Sigmoid colon (tissue), 7 donors: Measurements from ENCODE around the gene TAOK2. TPM values are rescaled to one million over a fixed set of nuclear protein-coding genes. Genes with fewer than 3 reads are reported as not detected.

Experiments
- DNase-seq: peaks from one replicate; pipeline ENCODE4 v3.0.0-alpha.2; 2019
- H3K27ac ChIP-seq, 4 donors: fragments of 200-600 bp; sonication (generic); one replicate each; pipeline ENCODE4 v1.5.1; 2016 to 2019; ENCODE audit warnings: mild to moderate bottlenecking in 1 of 4
- H3K27me3 ChIP-seq, 3 donors: fragments of 200-600 bp; sonication (generic); one replicate each; pipeline ENCODE4 v1.5.1; 2019; ENCODE audit warnings: mild to moderate bottlenecking in 1 of 3
- H3K36me3 ChIP-seq, 4 donors: fragments of 200-600 bp; sonication (generic); one replicate each; pipeline ENCODE4 v1.5.1; 2016 to 2019
- H3K4me1 ChIP-seq, 4 donors: fragments of 200-600 bp; sonication (generic); one replicate each; pipeline ENCODE4 v1.5.1; 2017 to 2019
- H3K4me3 ChIP-seq, 4 donors: fragments of 200-600 bp; sonication (generic); one replicate each; pipeline ENCODE4 v1.5.1; 2017 to 2019; ENCODE audit warnings: mild to moderate bottlenecking in 2 of 4, moderate library complexity in 1 of 4
- H3K9me3 ChIP-seq, 4 donors: fragments of 200-600 bp in 3 of 4; sonication (generic) in 3 of 4; one replicate each; pipeline versions ENCODE4 v1.5.1 to v1.6.1; 2013 to 2019
- CTCF ChIP-seq, 4 experiments: fragments of 450-650 bp in 3 of 4; fragments of 200-600 bp in 1 of 4; IDR thresholded peaks; one replicate each; pipeline ENCODE4 v1.5.1; 2016 to 2019; ENCODE audit warnings: antibody characterized with exemption in 4 of 4, mild to moderate bottlenecking in 3 of 4, moderate library complexity in 2 of 4
- EP300 ChIP-seq, 4 donors: sonication (generic); formaldehyde crosslinking; IDR thresholded peaks; one replicate each; pipeline ENCODE4 v1.6.1; 2017; ENCODE audit warnings: antibody characterized with exemption in 4 of 4
- POLR2A ChIP-seq, 2 donors: fragments of 450-650 bp; IDR thresholded peaks; one replicate each; pipeline ENCODE4 v1.6.1; 2016; ENCODE audit warnings: antibody characterized with exemption in 2 of 2, mild to moderate bottlenecking in 2 of 2, moderate library complexity in 2 of 2
- POLR2AphosphoS5 ChIP-seq, 4 donors: sonication (generic); formaldehyde crosslinking; IDR thresholded peaks; one replicate each; pipeline ENCODE4 v1.6.1; 2017; ENCODE audit warnings: antibody characterized with exemption in 4 of 4
- whole genome bisulfite sequencing, 2 donors: extraction: QIAGEN DNeasy Blood & Tissue Kit; methylation state at CpG; one replicate each; pipeline ENCODE4 v1.1.7; 2013; 5-methylcytosine and 5-hydroxymethylcytosine counted together
- intact Hi-C: fragments of 100-400 bp; cut with DNase I; formaldehyde crosslinking; loops from one replicate; pipeline ENCODE4 v1.15.1; 2023
- polyA plus RNA-seq, 3 donors: library from polyadenylated mRNA; stranded (reverse); fragments of 200-250 nt; gene quantifications; one replicate each; pipeline ENCODE4 v1.2.3, GENCODE V29; 2013
- total RNA-seq, 4 donors: library from RNA; depleted of rRNA; stranded (reverse); fragments of >200 nt; gene quantifications; one replicate each; pipeline ENCODE4 v1.1.0, GENCODE V29; 2016
- donor health status: healthy with polysubstance abuse.
- donor health status: Bipolar disorder and iron deficiency.
- donor health status: healthy.

The TAOK2 gene
- total and polyA plus RNA-seq, 7 donors, result 9.0 to 42.2 (median 28.2) TPM

- H3K36me3 ChIP-seq, result no peaks in the 10 kb centered on the region
- H3K27me3 ChIP-seq, result no peaks in the 10 kb centered on the region
- peaks cover 0 to 16% (median 5%) of the 10 kb centered on the region in 4 donors for H3K4me1 ChIP-seq
- no peak overlapping the region for H3K27ac ChIP-seq
- intact Hi-C loops, result no loop called here
- TF ChIP-seq CTCF (IDR thresholded peaks at IDR 0.05) (no peak), POLR2A (IDR thresholded peaks at IDR 0.05) (no peak), EP300 (IDR thresholded peaks at IDR 0.05) (no peak), POLR2AphosphoS5 (IDR thresholded peaks at IDR 0.05) (no peak)
- no peak for DNase-seq
- H3K9me3 ChIP-seq, result no peaks in the 10 kb centered on the region
- H3K4me3 ChIP-seq, result no peak overlapping the region
- WGBS, 2 donors, result 84 to 90% methylated on average over 2 of the region's 2 CpGs
Measured at GRCh38 chr16:29947897-29948296, 25.8 kb upstream of the TAOK2 start.

GRCh38 chr16:29950806-29951461 is 22.7 kb upstream of the TAOK2 start:
- Histone ChIP-seq H3K9me3 (no peaks in the 10 kb centered on the region), H3K27ac (no peak overlapping the region), H3K27me3 (no peaks in the 10 kb centered on the region), H3K4me3 (no peak overlapping the region), H3K36me3 (no peaks in the 10 kb centered on the region), H3K4me1 (no peaks in the 10 kb centered on the region)
- intact Hi-C loops, result no loop called here
- no peak for DNase-seq
- no peak for TF ChIP-seq POLR2A (IDR thresholded peaks at IDR 0.05)
- no peak for TF ChIP-seq POLR2AphosphoS5 (IDR thresholded peaks at IDR 0.05)
- no peak for TF ChIP-seq EP300 (IDR thresholded peaks at IDR 0.05)
- TF ChIP-seq CTCF (IDR thresholded peaks at IDR 0.05), result no peak
- 94 to 95% methylated on average over 4 of the region's 4 CpGs for WGBS, 2 donors

GRCh38 chr16:29951625-29952365 is 21.9 kb upstream of the TAOK2 start:
- H3K27me3 ChIP-seq, result no peaks in the 10 kb centered on the region
- no peaks in the 10 kb centered on the region for H3K36me3 ChIP-seq
- 85 to 91% methylated on average over 8 of the region's 8 CpGs for WGBS, 2 donors
- intact Hi-C loops, result no loop called here
- no peak for DNase-seq
- no peaks in the 10 kb centered on the region for H3K4me1 ChIP-seq
- H3K9me3 ChIP-seq, result no peaks in the 10 kb centered on the region
- H3K4me3 ChIP-seq, result no peak overlapping the region
- no peak overlapping the region for H3K27ac ChIP-seq
- TF ChIP-seq POLR2A (IDR thresholded peaks at IDR 0.05) (no peak), POLR2AphosphoS5 (IDR thresholded peaks at IDR 0.05) (no peak), EP300 (IDR thresholded peaks at IDR 0.05) (no peak), CTCF (IDR thresholded peaks at IDR 0.05) (no peak)

GRCh38 chr16:29958756-29959155 is 14.9 kb upstream of the TAOK2 start:
- WGBS, 2 donors, result 92 to 95% methylated on average over 5 of the region's 5 CpGs
- peaks cover 0 to 18% (median 17%) of the 10 kb centered on the region in 4 donors for H3K4me1 ChIP-seq
- H3K27me3 ChIP-seq, result no peaks in the 10 kb centered on the region
- H3K27ac ChIP-seq, result no peak overlapping the region
- H3K9me3 ChIP-seq, result no peaks in the 10 kb centered on the region
- H3K4me3 ChIP-seq, result no peak overlapping the region
- no peaks in the 10 kb centered on the region for H3K36me3 ChIP-seq
- no peak for DNase-seq
- intact Hi-C loops, result no loop called here
- TF ChIP-seq EP300 (IDR thresholded peaks at IDR 0.05), result no peak
- no peak for TF ChIP-seq CTCF (IDR thresholded peaks at IDR 0.05)
- TF ChIP-seq POLR2AphosphoS5 (IDR thresholded peaks at IDR 0.05), result no peak
- no peak for TF ChIP-seq POLR2A (IDR thresholded peaks at IDR 0.05)
